ENCODE results near the gene EIF4G1.

EIF4G1 gene

DNA sequence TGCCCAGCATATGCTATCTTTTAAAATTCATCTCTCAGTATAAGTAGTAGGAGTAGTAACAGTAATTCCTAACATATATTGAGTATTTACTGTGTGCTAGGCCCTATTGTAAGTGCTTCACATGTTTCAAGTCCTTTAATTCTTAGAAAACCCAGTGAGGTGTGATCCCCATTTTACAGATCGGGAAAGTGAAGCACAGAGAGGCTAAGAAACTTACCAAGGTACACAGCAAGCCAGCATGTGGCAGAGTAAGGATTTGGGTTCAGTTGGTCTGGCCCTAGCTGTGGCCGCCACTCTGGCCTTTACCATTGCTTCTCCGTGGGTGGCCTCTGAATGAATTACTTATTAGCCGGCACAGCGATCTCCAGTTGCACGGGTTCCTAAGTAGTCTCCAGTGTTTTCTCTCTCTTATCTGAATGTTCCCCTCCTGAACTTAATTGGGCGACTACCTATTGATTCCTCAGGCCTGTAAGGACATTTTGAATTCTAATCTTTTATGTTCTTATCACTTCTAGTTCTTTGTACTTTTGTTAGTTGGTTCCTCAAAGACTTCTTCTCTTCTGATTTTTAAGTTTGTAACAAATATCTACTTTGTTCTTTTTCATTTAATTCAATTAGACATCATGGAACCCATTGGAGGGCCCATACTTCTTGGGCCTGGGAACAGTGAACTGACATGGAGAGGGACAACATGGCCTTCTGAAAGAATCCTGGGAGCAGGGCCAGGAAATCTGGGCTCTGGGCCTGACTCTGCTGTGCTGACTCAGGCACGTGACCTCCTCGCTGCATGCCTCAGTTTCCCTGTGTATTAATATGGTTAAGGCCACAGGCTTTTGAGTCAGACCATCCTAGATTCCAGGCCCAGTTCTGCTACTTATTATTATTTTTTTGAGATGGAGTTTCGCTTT, 35.4 kb downstream of the EIF4G1 start:
- DNase-seq (ENCODE audit: low read depth) = no peak
- TF ChIP-seq, protein P1, sequence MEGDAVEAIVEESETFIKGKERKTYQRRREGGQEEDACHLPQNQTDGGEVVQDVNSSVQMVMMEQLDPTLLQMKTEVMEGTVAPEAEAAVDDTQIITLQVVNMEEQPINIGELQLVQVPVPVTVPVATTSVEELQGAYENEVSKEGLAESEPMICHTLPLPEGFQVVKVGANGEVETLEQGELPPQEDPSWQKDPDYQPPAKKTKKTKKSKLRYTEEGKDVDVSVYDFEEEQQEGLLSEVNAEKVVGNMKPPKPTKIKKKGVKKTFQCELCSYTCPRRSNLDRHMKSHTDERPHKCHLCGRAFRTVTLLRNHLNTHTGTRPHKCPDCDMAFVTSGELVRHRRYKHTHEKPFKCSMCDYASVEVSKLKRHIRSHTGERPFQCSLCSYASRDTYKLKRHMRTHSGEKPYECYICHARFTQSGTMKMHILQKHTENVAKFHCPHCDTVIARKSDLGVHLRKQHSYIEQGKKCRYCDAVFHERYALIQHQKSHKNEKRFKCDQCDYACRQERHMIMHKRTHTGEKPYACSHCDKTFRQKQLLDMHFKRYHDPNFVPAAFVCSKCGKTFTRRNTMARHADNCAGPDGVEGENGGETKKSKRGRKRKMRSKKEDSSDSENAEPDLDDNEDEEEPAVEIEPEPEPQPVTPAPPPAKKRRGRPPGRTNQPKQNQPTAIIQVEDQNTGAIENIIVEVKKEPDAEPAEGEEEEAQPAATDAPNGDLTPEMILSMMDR (IDR thresholded peaks at IDR 0.05; ENCODE audit: control insufficient read depth, extremely low read depth, insufficient read depth) = no peak
- no peak overlapping the region for H3K4me3 ChIP-seq (ENCODE audit: low read depth, low read length)

DNA sequence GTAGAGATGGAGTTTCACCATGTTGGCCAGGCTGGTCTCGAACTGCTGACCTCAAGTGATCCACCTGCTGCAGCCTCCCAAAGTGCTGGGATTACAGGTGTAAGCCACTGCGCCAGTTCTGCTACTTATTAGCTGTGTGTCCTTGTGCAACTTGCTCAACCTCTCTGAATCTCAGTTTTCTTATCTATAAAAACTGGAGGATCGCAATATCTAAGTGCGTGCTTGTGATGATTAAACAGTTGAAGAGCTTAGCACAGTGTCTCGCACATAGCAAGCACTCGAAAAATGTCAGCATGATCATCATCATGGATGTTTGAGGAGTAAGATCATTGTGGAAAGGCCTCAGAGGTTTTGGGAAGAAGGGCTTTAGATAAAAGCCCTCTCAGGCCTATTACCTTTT, 36.2 kb downstream of the EIF4G1 start:
- no peak for DNase-seq (ENCODE audit: low read depth)
- TF ChIP-seq, protein P1 (IDR thresholded peaks at IDR 0.05; ENCODE audit: control insufficient read depth, extremely low read depth, insufficient read depth) = no peak
- H3K4me3 ChIP-seq (ENCODE audit: low read depth, low read length) = no peak overlapping the region

GRCh38 chr3:184351511-184352148, 37.2 kb downstream of the EIF4G1 start:
- no peak for DNase-seq (ENCODE audit: low read depth)
- TF ChIP-seq, protein P1 (IDR thresholded peaks at IDR 0.05; ENCODE audit: control insufficient read depth, extremely low read depth, insufficient read depth) = no peak
- H3K4me3 ChIP-seq (ENCODE audit: low read depth, low read length) = no peak overlapping the region

DNA sequence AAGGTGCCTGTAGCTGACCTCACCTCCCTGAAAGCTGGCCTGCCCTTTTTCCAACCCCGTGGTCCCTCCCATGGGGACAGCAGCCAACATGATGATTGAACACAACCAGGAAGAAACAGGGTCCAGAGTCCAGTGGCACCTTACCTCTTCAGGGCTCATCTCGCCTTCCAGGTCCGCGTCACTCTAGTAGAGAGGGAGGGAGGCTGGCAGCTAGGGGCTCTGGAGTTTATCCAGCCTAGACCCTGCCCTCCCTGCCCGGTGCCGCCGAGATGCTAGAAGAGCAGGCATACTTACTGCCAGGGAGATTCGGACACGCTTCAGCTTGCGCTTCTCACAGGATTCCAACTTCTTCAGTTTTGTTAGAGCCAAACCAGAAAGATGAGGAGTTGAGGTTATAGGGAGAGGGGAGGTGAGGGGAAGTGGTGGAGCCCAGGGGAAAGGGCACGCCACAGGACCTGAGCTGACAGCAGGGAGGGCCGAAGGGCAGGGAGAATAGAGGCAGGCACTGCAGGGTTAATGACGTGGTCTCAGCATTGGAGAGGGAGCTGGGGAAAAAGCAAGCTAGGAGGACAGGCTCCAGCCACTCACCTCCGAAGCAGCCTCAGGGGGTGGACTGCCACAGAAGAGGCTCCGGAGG, 37.9 kb downstream of the EIF4G1 start:
- TF ChIP-seq, protein P1 (IDR thresholded peaks at IDR 0.05; ENCODE audit: control insufficient read depth, extremely low read depth, insufficient read depth) = no peak
- no peak overlapping the region for H3K4me3 ChIP-seq (ENCODE audit: low read depth, low read length)
- DNase-seq (ENCODE audit: low read depth) = no peak

GRCh38 chr3:184352897-184353545, 38.6 kb downstream of the EIF4G1 start:
- H3K4me3 ChIP-seq (ENCODE audit: low read depth, low read length) = no peak overlapping the region
- DNase-seq (ENCODE audit: low read depth) = no peak
- TF ChIP-seq, protein P1 (IDR thresholded peaks at IDR 0.05; ENCODE audit: control insufficient read depth, extremely low read depth, insufficient read depth) = no peak

DNA sequence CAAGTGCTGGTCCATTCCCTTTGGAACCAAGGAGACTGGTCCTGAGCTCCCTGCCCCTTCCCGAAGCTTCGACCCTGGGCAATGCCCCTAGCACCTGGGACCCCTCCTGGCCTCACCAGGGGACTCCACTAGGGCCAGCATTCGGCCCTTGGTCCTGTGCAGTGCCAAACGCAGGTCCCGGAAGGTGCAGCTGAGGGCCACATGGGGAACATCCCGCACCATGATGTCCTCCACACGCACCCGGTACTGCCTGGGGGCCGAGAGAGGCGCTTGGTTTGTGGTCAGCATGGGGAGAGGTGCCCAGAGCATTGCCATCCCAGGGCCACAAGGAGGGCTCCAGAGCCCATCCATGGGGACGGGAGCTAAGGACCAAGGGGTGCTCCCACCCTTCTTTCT, 39.1 kb downstream of the EIF4G1 start:
- no peak for DNase-seq (ENCODE audit: low read depth)
- H3K4me3 ChIP-seq (ENCODE audit: low read depth, low read length) = no peak overlapping the region
- TF ChIP-seq, protein P1 (IDR thresholded peaks at IDR 0.05; ENCODE audit: control insufficient read depth, extremely low read depth, insufficient read depth) = no peak
